ENCODE data around the gene KIAA0930.
"Not testable (repeated sequence)": the region's sequence is repeated elsewhere in the genome, so short reads cannot be mapped to it uniquely, and the experiment has no call there.

The KIAA0930 gene

DNA sequence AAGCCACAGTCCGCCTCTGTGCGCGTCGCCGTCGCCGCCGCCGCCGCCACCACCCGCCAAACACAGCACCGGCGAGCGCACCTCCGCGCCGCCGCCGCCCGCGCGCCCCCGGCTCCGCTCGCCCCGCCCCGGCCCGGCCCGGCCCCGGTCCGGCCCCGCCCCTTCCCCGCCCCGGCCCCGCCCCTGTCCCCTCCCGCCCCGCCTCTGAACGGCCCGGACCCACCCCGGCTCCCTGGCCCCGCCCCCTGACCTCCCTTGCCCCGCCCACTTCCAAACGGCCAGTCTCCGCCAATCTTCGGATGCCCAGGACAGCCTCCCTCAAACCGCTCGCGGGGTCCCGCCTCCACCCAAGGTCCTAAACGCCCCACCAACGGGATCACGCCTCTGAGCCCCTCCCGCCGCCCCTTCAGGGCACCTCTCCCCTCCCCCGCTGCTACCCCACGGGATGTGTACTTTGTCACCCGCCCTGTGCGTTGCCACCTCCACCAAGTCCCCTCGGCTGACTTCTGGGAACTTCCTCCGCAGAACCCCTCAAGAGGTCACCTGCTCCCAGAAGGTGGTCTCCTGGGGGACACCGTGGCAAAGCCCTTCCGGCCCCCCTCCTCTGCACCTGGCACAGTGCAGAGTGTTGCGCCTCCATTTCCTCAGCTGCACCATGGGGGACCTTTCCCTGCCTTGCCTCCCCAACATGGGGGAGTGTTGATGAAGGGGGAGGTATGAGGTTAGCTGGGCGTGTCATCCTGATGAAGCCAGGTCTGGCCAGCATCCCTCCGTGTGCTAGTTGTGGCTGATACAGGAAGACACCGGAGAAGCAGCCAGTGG, at the start of gene KIAA0930:
Gene KIAA0930 (minus strand): TSS at position 85 of the 822 bp plus-strand sequence. CDS start 191 bp downstream, outside the sequence.
- no peak for DNase-seq (ENCODE audit: low read depth, low spot score)

DNA sequence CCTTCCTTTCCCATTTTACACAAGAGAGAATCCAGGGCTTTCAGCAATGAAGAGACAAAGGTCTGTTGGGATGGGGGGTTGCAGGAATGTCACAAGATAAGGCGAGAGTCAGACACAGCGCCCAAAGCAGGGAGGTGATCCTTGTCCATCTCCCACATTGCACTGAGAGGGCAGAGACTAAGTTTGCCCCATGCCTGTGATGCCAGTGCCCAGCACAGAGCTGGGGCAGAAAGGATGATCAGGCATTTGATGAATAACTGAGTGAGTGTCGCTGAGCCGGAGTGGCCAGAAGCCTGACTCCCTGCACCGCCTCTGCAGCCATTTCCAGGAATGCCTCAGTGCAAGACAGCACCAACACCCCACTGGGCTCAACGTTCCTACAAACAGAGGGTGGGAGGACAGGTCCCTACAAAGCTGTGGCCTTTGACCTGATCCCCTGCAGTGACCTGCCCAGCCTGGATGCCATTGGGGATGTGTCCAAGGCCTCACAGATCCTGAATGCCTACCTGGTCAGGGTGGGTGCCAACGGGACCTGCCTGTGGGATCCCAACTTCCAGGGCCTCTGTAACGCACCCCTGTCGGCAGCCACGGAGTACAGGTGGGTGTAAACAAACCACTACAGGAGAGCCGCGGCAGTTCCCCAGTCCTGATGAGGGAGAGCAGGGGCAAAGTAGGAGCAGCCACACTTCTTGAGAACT, 46.3 kb upstream of the KIAA0930 start:
- DNase-seq (ENCODE audit: low read depth, low spot score): no peak

GRCh38 chr22:45285263-45286058, 44.8 kb upstream of the KIAA0930 start:
- no peak for DNase-seq (ENCODE audit: low read depth, low spot score)

GRCh38 chr22:45284705-45285262, 44.1 kb upstream of the KIAA0930 start, which contains the start of gene UPK3A:
TSS of gene UPK3A (plus strand) at chr22:45284949. CDS start at chr22:45285014, 65 bp downstream.
- no peak for DNase-seq (ENCODE audit: low read depth, low spot score)

DNA sequence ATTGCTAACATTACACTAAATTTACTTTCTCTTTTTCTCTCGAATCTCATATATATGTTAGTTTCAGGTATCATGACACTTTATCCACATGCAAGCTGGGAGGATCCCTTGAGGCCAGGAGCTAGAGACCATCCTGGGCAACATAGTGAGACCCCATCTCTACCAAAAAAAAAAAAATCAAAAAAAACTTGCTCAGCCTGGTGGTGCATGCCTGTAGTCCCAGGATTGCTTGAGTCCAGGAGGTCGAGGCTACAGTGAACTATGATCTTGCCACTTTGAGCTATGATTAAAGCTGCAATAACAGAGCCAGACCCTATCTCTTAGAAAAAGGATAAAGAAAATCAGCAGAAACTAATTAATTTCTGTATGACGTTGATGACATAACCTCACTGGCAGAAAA, 40.3 kb upstream of the KIAA0930 start:
- no peak for DNase-seq (ENCODE audit: low read depth, low spot score)

GRCh38 chr22:45280587-45280980, 39.9 kb upstream of the KIAA0930 start:
- no peak for DNase-seq (ENCODE audit: low read depth, low spot score)

- no peak for DNase-seq (ENCODE audit: low read depth, low spot score)
These were observed 37.4 kb upstream of the KIAA0930 start for GRCh38 chr22:45278125-45278524.

DNA sequence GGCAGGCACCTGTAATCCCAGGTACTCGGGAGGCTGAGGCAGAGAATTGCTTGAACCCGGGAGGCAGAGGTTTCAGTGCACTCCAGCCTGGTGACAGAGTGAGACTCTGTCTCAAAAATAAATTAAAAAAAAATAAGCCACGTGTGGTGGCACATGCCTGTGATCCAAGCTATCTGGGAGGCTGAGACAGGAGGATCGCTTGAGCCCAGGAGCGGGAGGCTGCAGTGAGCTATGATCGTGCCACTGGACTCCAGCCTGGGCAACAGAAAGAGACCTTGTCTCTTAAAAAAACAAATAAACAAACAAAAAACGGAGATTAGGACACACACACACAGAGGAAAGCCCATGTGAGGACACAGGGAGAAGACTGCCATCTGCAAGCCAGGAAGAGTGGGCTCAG, 37.0 kb upstream of the KIAA0930 start:
- DNase-seq (ENCODE audit: low read depth, low spot score): not testable (repeated sequence)

GRCh38 chr22:45276507-45277105, 35.9 kb upstream of the KIAA0930 start:
- no peak for DNase-seq (ENCODE audit: low read depth, low spot score)

DNA sequence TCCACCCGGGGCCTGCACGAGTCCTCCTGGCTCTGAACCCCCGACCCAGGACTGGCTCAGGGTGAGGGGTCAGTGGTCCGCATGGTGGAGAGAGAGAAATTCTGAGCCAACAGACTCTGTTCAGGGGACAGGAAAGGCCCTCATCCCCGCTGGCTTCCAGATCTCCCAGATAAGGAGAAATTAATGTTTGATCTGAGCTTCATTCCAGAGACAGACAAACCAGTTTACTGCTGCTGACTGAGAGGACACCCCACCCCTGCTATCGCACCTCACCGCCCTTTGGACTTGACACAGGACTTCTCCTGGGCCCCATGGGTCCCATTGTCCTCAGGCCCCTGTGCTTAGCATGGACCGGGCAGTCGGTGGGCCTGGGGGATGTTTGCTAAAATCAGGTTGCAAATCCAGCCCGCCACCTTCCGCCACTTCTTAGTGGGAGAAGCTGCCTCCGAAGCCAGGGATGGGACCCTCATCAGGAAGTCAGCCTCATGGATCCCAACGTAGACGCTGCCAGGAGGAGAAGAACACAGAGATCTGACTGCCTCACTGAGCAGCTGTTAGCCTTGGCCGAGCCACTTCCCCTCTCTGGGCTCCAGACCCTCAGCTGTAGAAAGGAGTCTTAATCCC, 32.9 kb upstream of the KIAA0930 start:
- no peak for DNase-seq (ENCODE audit: low read depth, low spot score)

DNA sequence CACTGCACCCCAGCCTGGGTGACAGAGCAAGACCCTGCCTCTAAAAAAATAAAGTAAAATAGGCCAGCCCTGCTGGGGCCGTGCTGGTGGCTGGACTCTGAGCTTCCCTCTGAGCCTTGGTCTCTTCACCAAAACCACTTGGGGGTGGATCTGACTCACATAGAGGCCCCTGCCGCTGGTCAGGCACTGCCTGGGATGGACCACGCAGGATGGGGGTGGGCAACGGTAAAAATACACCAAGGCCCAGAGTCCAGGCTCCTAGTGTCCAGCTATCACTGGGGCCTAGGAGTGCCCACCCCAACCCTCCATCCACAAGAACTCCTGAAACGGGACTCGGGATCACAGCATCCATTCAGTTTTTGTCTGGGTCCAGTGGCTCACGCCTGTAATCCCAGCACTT, 31.8 kb upstream of the KIAA0930 start:
- no peak for DNase-seq (ENCODE audit: low read depth, low spot score)

- DNase-seq (ENCODE audit: low read depth, low spot score): no peak
These were observed 31.0 kb upstream of the KIAA0930 start for GRCh38 chr22:45271667-45272201.

GRCh38 chr22:45270095-45271020, 29.7 kb upstream of the KIAA0930 start:
- no peak for DNase-seq (ENCODE audit: low read depth, low spot score)

GRCh38 chr22:45268958-45269844, 28.5 kb upstream of the KIAA0930 start:
- no peak for DNase-seq (ENCODE audit: low read depth, low spot score)

DNA sequence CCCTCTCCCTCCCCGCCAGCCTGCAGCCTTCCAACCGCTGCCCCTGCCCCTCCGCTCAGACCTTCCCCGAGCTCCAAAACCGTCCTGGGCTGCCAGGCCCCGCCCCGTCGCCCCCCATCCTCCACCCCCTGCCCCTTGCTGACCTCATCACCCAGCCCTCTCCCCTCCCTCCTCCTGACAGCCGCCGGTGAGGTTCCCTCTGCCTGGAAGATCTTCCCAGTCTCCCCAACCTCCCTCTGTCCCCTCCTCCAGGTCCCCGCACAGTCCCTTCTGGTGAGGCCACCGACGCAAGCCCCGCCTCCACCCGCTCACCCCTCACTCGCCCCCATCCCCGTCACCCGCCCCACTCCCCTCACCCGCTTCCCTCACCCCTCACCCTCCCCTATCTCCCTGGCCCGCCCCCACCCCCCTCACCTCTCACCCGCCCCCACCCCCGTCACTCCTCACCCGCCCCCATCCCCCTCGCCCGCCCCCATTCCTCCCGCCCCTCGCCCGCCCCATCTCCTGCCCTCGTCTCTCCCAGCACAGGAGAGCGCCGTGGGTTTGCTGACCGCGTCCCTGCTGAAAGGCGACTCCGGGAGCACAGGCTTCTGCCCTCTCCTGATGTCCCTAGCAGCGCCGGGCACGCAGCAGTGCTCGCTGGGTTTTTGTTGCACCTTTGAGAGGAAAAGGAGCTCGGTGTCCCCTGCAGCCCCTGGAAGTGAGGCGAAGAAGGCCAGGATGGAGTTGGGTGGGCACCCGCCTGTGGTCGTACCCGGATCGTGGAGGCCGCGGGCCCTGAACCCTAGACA, 27.7 kb upstream of the KIAA0930 start:
- peak; percentile 88 for DNase-seq (ENCODE audit: low read depth, low spot score)

DNA sequence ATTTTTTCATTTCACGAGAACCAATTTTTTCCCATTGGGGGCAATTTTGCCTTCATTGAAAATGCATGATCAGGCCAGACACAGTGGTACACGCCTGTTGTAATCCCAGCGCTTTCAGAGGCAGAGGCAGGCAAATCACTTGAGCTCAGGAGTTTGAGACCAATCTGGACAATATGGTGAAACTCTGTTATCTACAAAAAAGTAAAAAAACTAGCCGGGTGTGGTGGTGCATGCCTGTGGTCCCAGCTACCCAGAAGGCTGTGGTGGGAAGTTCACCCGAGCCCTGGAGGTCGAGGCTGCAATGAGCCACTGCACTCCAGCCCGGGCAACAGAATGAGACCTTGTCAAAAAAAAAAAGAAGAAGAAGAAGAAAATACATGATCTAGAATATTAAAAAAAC, 24.8 kb upstream of the KIAA0930 start:
- no peak for DNase-seq (ENCODE audit: low read depth, low spot score)

DNA sequence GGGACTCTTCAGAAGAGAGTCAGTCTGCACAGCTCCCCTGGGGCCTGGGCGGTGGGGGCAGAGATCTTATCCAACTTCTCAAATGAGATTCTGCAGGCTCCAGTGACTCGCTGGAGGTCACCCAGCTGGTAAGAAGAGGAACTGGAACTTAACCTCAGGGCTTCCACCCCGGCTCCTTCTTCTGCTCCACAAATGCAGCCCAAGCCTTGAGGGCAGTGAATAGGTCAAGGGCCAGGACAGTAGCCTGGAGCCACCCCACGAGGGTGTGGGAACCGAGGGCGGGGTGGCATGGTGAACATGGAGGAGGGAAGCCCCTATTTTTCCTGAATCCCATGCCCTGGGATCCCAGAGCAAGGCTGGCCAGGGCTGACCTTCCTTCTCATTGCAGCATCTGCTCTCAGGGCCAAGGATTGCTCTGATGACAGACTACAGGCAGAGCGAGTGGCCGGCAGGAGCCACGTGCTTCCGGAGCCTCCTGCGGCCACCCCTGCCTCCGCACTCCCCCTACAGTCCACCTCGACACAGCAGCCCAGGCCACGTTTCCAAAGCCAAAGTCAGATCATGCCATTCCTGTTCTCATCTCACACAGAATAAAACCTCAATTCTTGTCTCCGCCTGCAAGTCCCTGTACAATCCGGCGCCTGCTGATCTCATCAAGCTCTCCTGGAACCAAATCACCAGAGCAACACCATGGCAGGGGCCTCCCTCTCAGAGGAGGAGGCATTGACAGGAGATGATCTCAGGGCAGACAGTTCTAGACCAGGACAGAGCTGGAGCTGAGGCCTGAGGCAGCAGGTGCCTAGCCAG, 23.0 kb upstream of the KIAA0930 start:
- DNase-seq (ENCODE audit: low read depth, low spot score): peak; percentile 40

Data from iPS DF 19.7 (cell line).